IPS DF 6.9 (cell line): ENCODE measurements around the gene IL23R.
"Not testable (repeated sequence)": the region's sequence is repeated elsewhere in the genome, so short reads cannot be mapped to it uniquely, and the experiment has no call there.

Source experiments
- DNase-seq: peaks from one replicate; pipeline ENCODE4 v3.0.0-alpha.2; 2013; ENCODE audit warnings: low read depth, low spot score
- H3K27ac ChIP-seq: one replicate; pipeline ENCODE4 v1.5.1; 2013; ENCODE audit warnings: low read length, control low read depth
- H3K27me3 ChIP-seq: 2 replicates; pipeline ENCODE4 v1.6.1; 2013; ENCODE audit warnings: mild to moderate bottlenecking, low read length; ENCODE audit not compliant: control insufficient read depth, insufficient read depth
- H3K36me3 ChIP-seq: 2 replicates; pipeline ENCODE4 v1.6.1; 2013; ENCODE audit warnings: low read length; ENCODE audit not compliant: control insufficient read depth, insufficient read depth
- H3K4me1 ChIP-seq: 2 replicates; pipeline ENCODE4 v1.6.1; 2013; ENCODE audit warnings: low read length; ENCODE audit not compliant: control insufficient read depth, insufficient read depth
- H3K4me3 ChIP-seq: 2 replicates; pipeline ENCODE4 v1.5.1; 2013; ENCODE audit warnings: mild to moderate bottlenecking, low read length
- H3K9me3 ChIP-seq: 2 replicates; pipeline ENCODE4 v1.6.1; 2013; ENCODE audit warnings: low read length, inconsistent platforms; ENCODE audit not compliant: control insufficient read depth, insufficient read depth
- WGBS: extraction: QIAGEN DNeasy Blood & Tissue Kit; methylation state at CpG from one replicate; pipeline ENCODE4 v1.1.7; 2013; ENCODE audit warnings: mixed read lengths, missing lambda C conversion rate; ENCODE audit not compliant: insufficient read length, insufficient coverage; 5-methylcytosine and 5-hydroxymethylcytosine counted together

IL23R gene

GRCh38 chr1:67191668-67192520 is 25.6 kb downstream of the IL23R start:
- Histone ChIP-seq H3K27me3 (no peaks in the 10 kb centered on the region), H3K9me3 (no peaks in the 10 kb centered on the region), H3K36me3 (no peaks in the 10 kb centered on the region), H3K4me3 (no peak overlapping the region), H3K27ac (no peak overlapping the region), H3K4me1 (no peaks in the 10 kb centered on the region)
- no CpG with 5 or more reads among the region's 2 CpGs for WGBS
- no peak for DNase-seq

- no peaks in the 10 kb centered on the region for H3K36me3 ChIP-seq
- no peaks in the 10 kb centered on the region for H3K4me1 ChIP-seq
- 100% methylated on average over 1 of the region's 1 CpG for WGBS
- DNase-seq: no peak
- H3K27ac ChIP-seq: no peak overlapping the region
- no peak overlapping the region for H3K4me3 ChIP-seq
- no peaks in the 10 kb centered on the region for H3K9me3 ChIP-seq
- no peaks in the 10 kb centered on the region for H3K27me3 ChIP-seq
Observed at GRCh38 chr1:67192902-67193301, 26.6 kb downstream of the IL23R start.

DNA sequence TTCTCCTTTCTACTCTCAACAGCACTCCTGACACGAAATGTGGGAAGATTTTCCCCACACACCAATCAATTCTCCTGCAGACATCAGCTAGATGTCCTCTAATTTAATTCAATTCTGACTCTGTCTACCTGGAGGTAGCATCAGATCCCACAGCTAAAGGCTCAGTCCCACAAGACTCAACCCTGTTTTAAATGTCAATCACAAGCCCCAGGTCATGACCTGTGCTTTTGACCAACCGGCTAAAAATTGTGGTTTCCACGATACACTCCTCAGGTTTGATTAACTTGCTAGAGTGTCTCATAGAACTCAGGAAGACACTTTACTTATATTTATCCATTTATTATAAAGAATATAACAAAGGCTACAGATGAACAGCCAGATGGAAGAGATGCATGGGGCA is 27.4 kb downstream of the IL23R start:
- no peak for DNase-seq
- no peaks in the 10 kb centered on the region for H3K4me1 ChIP-seq
- H3K27ac ChIP-seq: no peak overlapping the region
- H3K36me3 ChIP-seq: no peaks in the 10 kb centered on the region
- no peaks in the 10 kb centered on the region for H3K9me3 ChIP-seq
- H3K4me3 ChIP-seq: no peak overlapping the region
- no CpG with 5 or more reads among the region's 3 CpGs for WGBS
- no peaks in the 10 kb centered on the region for H3K27me3 ChIP-seq

DNA sequence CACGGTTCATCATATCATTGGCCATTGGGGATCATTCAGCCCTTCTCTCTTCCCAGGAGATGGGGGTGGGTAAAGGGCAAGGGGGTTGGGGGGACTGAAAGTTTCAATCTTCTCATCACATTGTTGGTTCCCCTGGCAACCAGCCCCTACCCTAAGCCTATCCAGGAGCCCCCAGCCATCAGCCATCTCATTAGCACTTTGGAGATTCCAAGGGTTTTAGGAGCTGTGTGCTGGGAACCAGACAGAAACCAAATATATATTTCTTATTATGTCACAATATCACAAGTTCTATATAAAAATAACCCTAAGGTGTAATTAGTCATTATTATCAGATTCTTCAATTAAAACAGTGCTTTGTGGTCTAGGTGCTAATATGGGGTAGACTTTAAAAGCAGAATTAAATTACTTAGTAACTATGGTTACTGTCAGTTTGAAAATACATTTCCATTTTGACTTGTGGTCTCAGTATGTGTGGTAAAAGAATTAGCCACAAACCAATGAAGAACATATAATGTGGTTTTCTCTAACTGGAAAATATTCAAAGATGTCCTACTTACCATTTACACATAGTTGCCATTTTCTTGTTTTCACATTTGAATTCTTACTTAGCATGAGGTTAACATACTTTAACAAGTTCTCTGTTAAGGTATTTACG is 28.1 kb downstream of the IL23R start:
- no peak overlapping the region for H3K27ac ChIP-seq
- H3K4me1 ChIP-seq: no peaks in the 10 kb centered on the region
- H3K4me3 ChIP-seq: no peak overlapping the region
- H3K27me3 ChIP-seq: no peaks in the 10 kb centered on the region
- H3K36me3 ChIP-seq: no peaks in the 10 kb centered on the region
- no CpG with 5 or more reads among the region's 2 CpGs for whole genome bisulfite sequencing
- DNase-seq: no peak
- no peaks in the 10 kb centered on the region for H3K9me3 ChIP-seq

DNA sequence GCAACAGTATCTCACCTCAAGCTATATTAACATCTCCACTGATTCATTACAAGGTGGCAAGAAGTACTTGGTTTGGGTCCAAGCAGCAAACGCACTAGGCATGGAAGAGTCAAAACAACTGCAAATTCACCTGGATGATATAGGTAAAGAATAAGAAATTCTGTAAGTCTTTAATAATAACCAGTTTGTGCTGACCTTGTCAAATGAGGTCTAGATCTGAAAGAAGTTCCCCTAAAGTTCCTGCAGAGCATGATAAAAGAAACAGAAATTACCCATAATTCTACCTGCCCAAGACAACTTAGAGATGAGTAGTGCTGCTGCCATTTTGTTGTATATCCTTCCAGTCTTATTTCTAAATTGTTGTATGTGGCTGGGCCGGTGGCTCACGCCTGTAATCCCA is 34.5 kb downstream of the IL23R start:
- H3K4me1 ChIP-seq: no peaks in the 10 kb centered on the region

GRCh38 chr1:67201891-67202290 is 35.6 kb downstream of the IL23R start:
- Histone ChIP-seq H3K27ac (no peak overlapping the region), H3K27me3 (no peaks in the 10 kb centered on the region), H3K36me3 (no peaks in the 10 kb centered on the region), H3K4me1 (no peaks in the 10 kb centered on the region), H3K4me3 (no peak overlapping the region), H3K9me3 (no peaks in the 10 kb centered on the region)
- no peak for DNase-seq
- no CpG with 5 or more reads among the region's 1 CpG for WGBS

More for the DNA sequence above, 34.5 kb downstream of the IL23R start:
- WGBS: no CpG with 5 or more reads among the region's 3 CpGs
- Histone ChIP-seq H3K27ac (no peak overlapping the region), H3K4me3 (no peak overlapping the region), H3K27me3 (no peaks in the 10 kb centered on the region), H3K36me3 (no peaks in the 10 kb centered on the region), H3K9me3 (no peaks in the 10 kb centered on the region)
- DNase-seq: no peak

DNA sequence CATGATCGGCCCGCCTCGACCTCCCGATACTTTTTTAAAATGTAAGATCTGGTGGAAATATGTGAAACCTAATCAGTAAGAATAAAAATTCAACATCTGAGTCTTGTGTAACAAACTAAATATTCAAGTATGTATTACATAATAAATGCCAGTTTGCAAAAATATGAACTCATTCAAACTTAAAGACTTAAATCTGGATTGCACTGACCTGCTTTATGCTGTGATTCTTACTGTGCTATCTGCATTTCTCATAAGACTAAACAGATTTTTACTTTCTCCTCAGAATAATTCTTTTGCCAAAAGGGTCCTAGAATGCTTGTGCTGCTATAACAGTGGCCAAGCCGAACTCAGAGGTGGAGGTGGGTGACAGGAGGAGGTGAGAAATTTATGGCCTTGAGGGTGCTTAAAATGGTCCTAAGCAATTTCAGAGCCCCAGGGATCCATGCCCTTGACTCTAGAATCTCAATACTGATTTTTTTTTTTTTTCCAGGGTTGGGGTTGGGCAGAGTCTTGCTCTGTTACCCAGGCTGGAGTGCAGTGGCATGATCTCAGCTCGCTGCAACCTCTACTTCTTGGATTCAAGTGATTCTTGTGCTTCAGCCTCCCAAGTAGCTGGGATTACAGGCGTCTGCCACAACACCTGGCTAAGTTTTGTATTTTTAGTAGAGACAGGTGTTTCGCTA is 38.2 kb downstream of the IL23R start:
- DNase-seq: no peak

GRCh38 chr1:67207398-67207797 is 41.1 kb downstream of the IL23R start:
- DNase-seq, H3K36me3 ChIP-seq, H3K27ac ChIP-seq, H3K9me3 ChIP-seq, H3K27me3 ChIP-seq, H3K4me3 ChIP-seq, H3K4me1 ChIP-seq: not testable (repeated sequence)
- no CpG with 5 or more reads among the region's 5 CpGs for WGBS

More for the DNA sequence above, 38.2 kb downstream of the IL23R start:
- no peaks in the 10 kb centered on the region for H3K36me3 ChIP-seq
- no peak overlapping the region for H3K27ac ChIP-seq
- H3K27me3 ChIP-seq: no peaks in the 10 kb centered on the region
- H3K4me3 ChIP-seq: no peak overlapping the region
- H3K4me1 ChIP-seq: no peaks in the 10 kb centered on the region
- H3K9me3 ChIP-seq: no peaks in the 10 kb centered on the region
- no CpG with 5 or more reads among the region's 8 CpGs for WGBS

- no CpG with 5 or more reads among the region's 2 CpGs for WGBS
- no peaks in the 10 kb centered on the region for H3K36me3 ChIP-seq
- no peak for DNase-seq
- H3K27ac ChIP-seq: no peak overlapping the region
- no peak overlapping the region for H3K4me3 ChIP-seq
- H3K27me3 ChIP-seq: no peaks in the 10 kb centered on the region
- no peaks in the 10 kb centered on the region for H3K9me3 ChIP-seq
- H3K4me1 ChIP-seq: no peaks in the 10 kb centered on the region
Observed at GRCh38 chr1:67208217-67208616, 42.0 kb downstream of the IL23R start.

DNA sequence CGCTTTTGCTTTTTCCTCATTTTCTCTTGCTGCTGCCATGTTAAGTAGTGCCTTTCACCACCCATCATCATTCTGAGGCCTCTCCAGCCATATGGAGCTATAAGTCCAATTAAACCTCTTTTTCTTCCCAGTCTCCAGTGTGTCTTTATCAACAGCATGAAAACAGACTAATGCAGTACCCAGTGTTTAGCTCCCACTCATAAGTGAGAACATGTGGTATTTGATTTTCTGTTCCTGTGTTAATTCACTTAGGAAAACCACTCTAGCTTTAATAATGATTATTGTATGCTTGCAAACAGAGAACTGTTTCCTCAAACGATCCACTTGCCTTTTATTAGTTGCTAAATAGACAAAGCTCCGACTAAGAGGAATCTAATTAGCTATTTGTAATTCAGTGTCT is 43.3 kb downstream of the IL23R start:
- Histone ChIP-seq H3K27ac (no peak overlapping the region), H3K27me3 (no peaks in the 10 kb centered on the region), H3K9me3 (no peaks in the 10 kb centered on the region), H3K4me3 (no peak overlapping the region), H3K4me1 (no peaks in the 10 kb centered on the region), H3K36me3 (no peaks in the 10 kb centered on the region)
- no peak for DNase-seq
- WGBS: no CpG with 5 or more reads among the region's 3 CpGs
